GM10248 (cell line): Measurements from ENCODE around the gene PMM2.

Experiments
- CTCF ChIA-PET: fragments of 300-600 bp; sonication (Branson Sonifier 250); formaldehyde crosslinking; extraction: SDS; loops from one replicate; lab custom pipeline; 2021; ENCODE audit warnings: antibody characterized with exemption; lab: Yijun Ruan, JAX
- POLR2A ChIA-PET: fragments of 350-650 bp; sonication (Branson Sonifier 250); formaldehyde crosslinking; extraction: SDS; loops from one replicate; lab custom pipeline; 2020; ENCODE audit warnings: antibody characterized with exemption; lab: Yijun Ruan, JAX
- DNase-seq: peaks from one replicate; pipeline ENCODE4 v3.0.0; 2012; ENCODE audit errors: extremely low spot score
- CTCF ChIP-seq: IDR thresholded peaks from 2 replicates; pipeline ENCODE4 v1.5.1; 2012; ENCODE audit warnings: mild to moderate bottlenecking, low read depth; ENCODE audit errors: extremely low read depth, missing control alignments, control extremely low read depth

Gene PMM2

GRCh38 chr16:8865145-8865882, 67.7 kb downstream of the PMM2 start:
- ChIA-PET POLR2A (no interaction called here), CTCF (interaction anchor here (1.0 to 2.1 kb wide), 3 partner anchors 9 to 82 kb away, joined by 4 to 7 read pairs (median 6); no protein-coding TSS in a partner anchor)
- no peak for TF ChIP-seq CTCF
- no peak for DNase-seq

GRCh38 chr16:8866118-8866883, 68.7 kb downstream of the PMM2 start:
- DNase-seq: no peak
- ChIA-PET POLR2A (no interaction called here), CTCF (interaction anchor here (2.1 kb wide), 1 partner anchor 12 kb away, joined by 7 read pairs; no protein-coding TSS in a partner anchor)
- no peak for TF ChIP-seq CTCF

- ChIA-PET CTCF (interaction anchor here (2.1 to 10.1 kb wide), 2 partner anchors 13 to 18 kb away, joined by 7 to 165 read pairs; partner anchors contain the start of gene LITAFD), POLR2A (interaction anchor here (0.6 kb wide), 1 partner anchor 224 kb away, joined by 5 read pairs; the partner anchor contains the start of gene HAPSTR1)
- no peak for TF ChIP-seq CTCF
- no peak for DNase-seq
Observed at GRCh38 chr16:8866884-8867215, 69.2 kb downstream of the PMM2 start.

- ChIA-PET POLR2A (interaction anchor here (0.6 kb wide), 1 partner anchor 224 kb away, joined by 5 read pairs; the partner anchor contains the start of gene HAPSTR1), CTCF (interaction anchor here (2.1 to 10.1 kb wide), 2 partner anchors 13 to 18 kb away, joined by 7 to 165 read pairs; partner anchors contain the start of gene LITAFD)
- no peak for TF ChIP-seq CTCF
- no peak for DNase-seq
Observed at GRCh38 chr16:8867216-8867931, 69.7 kb downstream of the PMM2 start.

GRCh38 chr16:8867932-8868415, 70.3 kb downstream of the PMM2 start:
- ChIA-PET POLR2A (interaction anchor here (1.1 to 1.3 kb wide), 4 partner anchors 10 to 223 kb away, joined by 5 to 14 read pairs (median 6); partner anchors contain the start of gene HAPSTR1), CTCF (interaction anchor here (0.9 to 10.1 kb wide), 4 partner anchors 17 to 211 kb away, joined by 3 to 165 read pairs (median 3); partner anchors contain the start of gene LITAFD)
- TF ChIP-seq CTCF: no peak
- DNase-seq: no peak
